Type B pancreatic cell (in vitro differentiated cells): ENCODE data around the gene CHRM4. TPM values are rescaled to one million over a fixed set of nuclear protein-coding genes. Genes with fewer than 3 reads are reported as not detected.

Experiments
- DNase-seq: peaks from one replicate; pipeline ENCODE4 v3.0.0; 2021; ENCODE audit warnings: mixed read lengths; ENCODE audit not compliant: unreplicated experiment; ENCODE audit errors: extremely low spot score
- H3K27ac Mint-ChIP-seq: 2 replicates; pipeline ENCODE4 v1.8.0; 2021; ENCODE audit warnings: mild to moderate bottlenecking, mixed read lengths
- H3K27me3 Mint-ChIP-seq: 2 replicates; pipeline ENCODE4 v1.8.0; 2021; ENCODE audit warnings: mixed read lengths
- H3K36me3 Mint-ChIP-seq: 2 replicates; pipeline ENCODE4 v1.8.0; 2021; ENCODE audit warnings: mixed read lengths
- H3K4me1 Mint-ChIP-seq: one replicate; pipeline ENCODE4 v1.8.0; 2021; ENCODE audit warnings: mixed read lengths; ENCODE audit not compliant: unreplicated experiment
- H3K4me3 Mint-ChIP-seq: 2 replicates; pipeline ENCODE4 v1.8.0; 2021; ENCODE audit warnings: mild to moderate bottlenecking, mixed read lengths
- H3K9me3 Mint-ChIP-seq: 2 replicates; pipeline ENCODE4 v1.8.0; 2021; ENCODE audit warnings: mixed read lengths
- total RNA-seq: library from RNA; stranded (reverse); gene quantifications from 2 replicates; pipeline ENCODE4 v1.2.1, GENCODE V29; 2021; ENCODE audit warnings: low replicate concordance
- TF ChIP-seq, protein P1 (sequence below): fragments of 200-600 bp; sonication (generic); conservative IDR thresholded peaks from 2 replicates; pipeline ENCODE4 v1.5.0; 2021; ENCODE audit warnings: antibody characterized with exemption, mild to moderate bottlenecking

Gene CHRM4
- total RNA-seq, 1 donor from 2014 or later: 1.0 TPM

DNA sequence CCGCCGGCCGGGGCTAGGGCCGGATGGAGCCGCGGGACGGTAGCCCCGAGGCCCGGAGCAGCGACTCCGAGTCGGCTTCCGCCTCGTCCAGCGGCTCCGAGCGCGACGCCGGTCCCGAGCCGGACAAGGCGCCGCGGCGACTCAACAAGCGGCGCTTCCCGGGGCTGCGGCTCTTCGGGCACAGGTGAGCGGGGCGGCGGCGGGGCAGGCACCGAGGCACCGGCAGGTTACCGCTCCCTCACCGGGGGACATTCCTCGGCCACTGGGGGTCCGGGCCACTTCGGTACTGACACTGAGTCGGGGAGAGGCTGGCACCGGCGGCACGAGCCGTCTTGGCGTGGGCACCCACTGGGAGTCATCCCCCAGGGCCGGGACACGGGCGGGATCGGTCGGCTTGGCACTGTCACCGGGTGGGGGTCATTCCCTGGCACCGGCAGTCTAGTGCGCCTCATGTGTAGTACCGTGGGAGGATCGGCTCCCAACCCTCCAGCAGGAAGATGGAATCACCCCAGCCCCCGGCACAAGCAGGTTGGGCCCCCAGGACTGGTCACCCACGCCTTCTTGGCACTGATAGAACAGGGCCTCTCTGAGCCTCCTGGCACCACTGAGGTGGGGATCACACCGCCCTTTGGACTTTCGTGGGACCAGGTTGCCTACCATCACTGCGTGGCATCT is 43.8 kb downstream of the CHRM4 start:
- H3K36me3 Mint-ChIP-seq: no peaks in the 10 kb centered on the region
- DNase-seq: no peak
- no peak overlapping the region for H3K27ac Mint-ChIP-seq
- no peaks in the 10 kb centered on the region for H3K9me3 Mint-ChIP-seq
- H3K4me1 Mint-ChIP-seq: peaks cover 35% of the 10 kb centered on the region
- H3K27me3 Mint-ChIP-seq: peaks cover 4% of the 10 kb centered on the region
- TF ChIP-seq, protein P1, sequence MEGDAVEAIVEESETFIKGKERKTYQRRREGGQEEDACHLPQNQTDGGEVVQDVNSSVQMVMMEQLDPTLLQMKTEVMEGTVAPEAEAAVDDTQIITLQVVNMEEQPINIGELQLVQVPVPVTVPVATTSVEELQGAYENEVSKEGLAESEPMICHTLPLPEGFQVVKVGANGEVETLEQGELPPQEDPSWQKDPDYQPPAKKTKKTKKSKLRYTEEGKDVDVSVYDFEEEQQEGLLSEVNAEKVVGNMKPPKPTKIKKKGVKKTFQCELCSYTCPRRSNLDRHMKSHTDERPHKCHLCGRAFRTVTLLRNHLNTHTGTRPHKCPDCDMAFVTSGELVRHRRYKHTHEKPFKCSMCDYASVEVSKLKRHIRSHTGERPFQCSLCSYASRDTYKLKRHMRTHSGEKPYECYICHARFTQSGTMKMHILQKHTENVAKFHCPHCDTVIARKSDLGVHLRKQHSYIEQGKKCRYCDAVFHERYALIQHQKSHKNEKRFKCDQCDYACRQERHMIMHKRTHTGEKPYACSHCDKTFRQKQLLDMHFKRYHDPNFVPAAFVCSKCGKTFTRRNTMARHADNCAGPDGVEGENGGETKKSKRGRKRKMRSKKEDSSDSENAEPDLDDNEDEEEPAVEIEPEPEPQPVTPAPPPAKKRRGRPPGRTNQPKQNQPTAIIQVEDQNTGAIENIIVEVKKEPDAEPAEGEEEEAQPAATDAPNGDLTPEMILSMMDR: no peak
- H3K4me3 Mint-ChIP-seq: peak overlapping the region; percentile 89

DNA sequence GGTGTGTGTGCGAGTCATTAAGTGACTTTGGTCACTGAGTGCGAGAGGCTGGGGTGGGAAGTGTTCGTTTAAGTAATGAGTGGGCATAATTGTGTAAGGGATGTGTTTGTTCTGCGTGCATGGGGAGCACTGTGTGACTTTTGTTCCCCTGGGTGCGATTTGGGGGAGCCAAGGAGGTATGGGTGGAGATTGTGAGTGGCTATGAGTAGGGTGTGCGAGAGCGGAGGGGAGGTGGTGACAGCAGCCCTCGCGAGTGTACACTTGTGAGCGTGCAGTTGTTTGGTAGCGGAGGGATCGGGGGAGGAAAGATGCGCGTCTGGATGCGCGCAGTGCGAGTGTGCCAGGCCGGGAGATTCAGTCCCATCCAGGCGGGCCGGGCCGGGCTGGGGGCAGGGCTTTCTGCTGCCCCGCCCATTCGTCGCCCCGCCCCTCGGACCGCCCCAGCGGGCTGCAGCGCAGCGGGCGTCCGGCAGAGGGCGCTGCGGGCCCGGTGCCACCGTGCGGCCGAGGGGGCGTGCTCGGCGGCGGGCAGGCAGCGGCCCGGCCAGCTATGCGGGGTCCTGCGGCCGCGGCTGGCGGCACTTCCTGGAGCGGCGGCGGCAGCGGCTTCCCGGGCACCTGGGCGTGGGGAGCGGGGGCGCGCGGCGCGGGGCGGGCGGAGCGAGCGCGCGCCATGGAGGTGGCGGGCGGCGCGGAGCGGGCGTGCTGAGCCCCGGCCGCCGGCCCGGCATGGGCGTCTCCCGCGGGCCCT is 44.5 kb downstream of the CHRM4 start, which contains the start of gene DGKZ:
Gene DGKZ (plus strand): TSS at position 578 of the 751 bp plus-strand sequence. CDS start 197 bp downstream, outside the sequence.
- Mint-ChIP-seq H3K27ac (peak within 1 kb of the TSS; percentile 71), H3K4me3 (peak within 1 kb of the TSS; percentile 89), H3K27me3 (peaks cover 4% of the 10 kb centered on the region), H3K9me3 (no peaks in the 10 kb centered on the region), H3K4me1 (peaks cover 38% of the 10 kb centered on the region), H3K36me3 (no peaks in the 10 kb centered on the region)
- TF ChIP-seq, protein P1: peak; percentile 89
- DNase-seq: peak; percentile 97

DNA sequence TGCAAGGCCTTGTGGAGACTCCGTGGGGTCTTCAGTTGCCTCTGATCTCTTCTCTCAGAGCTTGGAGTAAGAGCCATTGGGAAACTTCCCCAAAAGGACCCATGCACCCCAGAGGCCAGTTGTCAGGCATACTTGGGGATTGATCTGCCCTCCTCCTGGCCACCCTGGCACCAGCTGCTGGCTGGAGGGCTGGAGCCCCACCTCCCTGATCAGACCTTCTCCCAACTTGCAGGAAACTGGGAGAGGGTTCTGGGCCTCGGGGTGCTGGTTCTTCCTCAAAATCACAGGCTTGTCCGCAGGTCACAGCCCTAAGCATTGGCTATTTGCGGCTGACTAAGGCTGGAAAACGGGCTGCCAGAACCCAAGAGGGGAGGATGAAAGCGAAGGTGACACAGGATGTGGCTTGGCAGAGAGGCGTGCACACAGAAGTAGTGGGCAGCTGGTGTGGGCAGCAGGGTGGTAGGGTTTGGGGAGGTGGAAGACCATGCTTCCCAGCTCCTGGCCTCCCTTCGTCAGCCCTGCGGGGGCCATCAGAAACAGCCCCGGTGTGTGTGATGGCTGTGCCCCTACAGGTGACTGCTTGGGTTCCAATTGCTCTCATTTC is 45.6 kb downstream of the CHRM4 start:
- TF ChIP-seq, protein P1: no peak
- Mint-ChIP-seq H3K27me3 (peaks cover 4% of the 10 kb centered on the region), H3K4me1 (peaks cover 36% of the 10 kb centered on the region), H3K4me3 (peak overlapping the region; percentile 83), H3K36me3 (no peaks in the 10 kb centered on the region), H3K27ac (no peak overlapping the region), H3K9me3 (no peaks in the 10 kb centered on the region)
- no peak for DNase-seq

DNA sequence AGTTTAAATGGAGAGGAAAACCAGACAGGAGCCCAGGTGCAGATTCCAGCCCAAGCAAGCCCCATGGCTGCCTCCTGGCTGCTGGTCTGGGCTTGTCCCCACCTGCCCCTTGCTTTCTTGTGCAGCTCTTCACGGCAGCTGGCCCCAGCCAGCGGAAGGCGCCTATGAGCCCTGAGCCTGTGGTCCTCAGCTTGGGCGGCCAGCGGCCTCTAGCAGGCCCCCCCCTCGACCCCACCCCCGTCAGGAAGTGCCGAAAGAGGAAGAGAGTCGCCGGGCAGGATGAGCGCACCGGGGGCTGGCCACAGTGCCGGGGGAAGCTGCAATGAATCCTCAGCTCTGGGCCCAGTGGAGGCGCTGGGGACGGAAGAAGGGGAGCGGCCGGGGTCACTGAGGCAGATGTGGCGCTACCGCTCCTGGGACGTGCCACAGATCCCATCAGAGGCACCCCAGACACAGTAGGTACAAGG is 46.4 kb downstream of the CHRM4 start:
- Mint-ChIP-seq H3K9me3 (no peaks in the 10 kb centered on the region), H3K4me1 (peaks cover 38% of the 10 kb centered on the region), H3K27me3 (peaks cover 4% of the 10 kb centered on the region), H3K27ac (peak overlapping the region; percentile 64), H3K4me3 (peak overlapping the region; percentile 78), H3K36me3 (no peaks in the 10 kb centered on the region)
- TF ChIP-seq, protein P1: no peak
- DNase-seq: no peak

DNA sequence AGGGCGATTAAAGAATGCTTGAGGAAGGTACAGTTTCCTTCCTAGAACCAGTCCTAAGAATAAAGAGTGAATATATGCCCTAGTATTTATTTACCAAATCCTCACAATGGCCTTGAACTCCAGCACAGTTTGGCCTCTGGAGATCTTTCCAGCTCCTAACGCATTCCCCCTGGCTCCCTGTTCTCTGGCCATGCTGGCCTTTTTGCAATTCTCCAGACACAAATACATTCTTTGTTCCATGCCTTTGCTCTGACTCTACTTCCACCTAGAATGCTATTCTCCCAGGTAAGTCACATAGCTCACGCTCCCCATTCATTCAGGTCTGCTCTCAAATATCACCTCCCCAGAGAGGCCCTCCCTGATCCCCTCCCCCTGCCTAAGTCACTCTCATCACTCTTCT is 48.1 kb downstream of the CHRM4 start:
- TF ChIP-seq, protein P1: no peak
- peaks cover 50% of the 10 kb centered on the region for H3K4me1 Mint-ChIP-seq
- H3K36me3 Mint-ChIP-seq: no peaks in the 10 kb centered on the region
- no peaks in the 10 kb centered on the region for H3K9me3 Mint-ChIP-seq
- H3K27me3 Mint-ChIP-seq: peaks cover 4% of the 10 kb centered on the region
- DNase-seq: no peak
- H3K4me3 Mint-ChIP-seq: peak overlapping the region; percentile 52
- H3K27ac Mint-ChIP-seq: peak overlapping the region; percentile 65
